Measurements from ENCODE around the gene TSPAN17. TPM values are rescaled to one million over a fixed set of nuclear protein-coding genes. Genes with fewer than 3 reads are reported as not detected.

The TSPAN17 gene
- total and polyA plus RNA-seq, 3 experiments from 2014 or later, result 26.2 to 38.8 (median 37.4) TPM

DNA sequence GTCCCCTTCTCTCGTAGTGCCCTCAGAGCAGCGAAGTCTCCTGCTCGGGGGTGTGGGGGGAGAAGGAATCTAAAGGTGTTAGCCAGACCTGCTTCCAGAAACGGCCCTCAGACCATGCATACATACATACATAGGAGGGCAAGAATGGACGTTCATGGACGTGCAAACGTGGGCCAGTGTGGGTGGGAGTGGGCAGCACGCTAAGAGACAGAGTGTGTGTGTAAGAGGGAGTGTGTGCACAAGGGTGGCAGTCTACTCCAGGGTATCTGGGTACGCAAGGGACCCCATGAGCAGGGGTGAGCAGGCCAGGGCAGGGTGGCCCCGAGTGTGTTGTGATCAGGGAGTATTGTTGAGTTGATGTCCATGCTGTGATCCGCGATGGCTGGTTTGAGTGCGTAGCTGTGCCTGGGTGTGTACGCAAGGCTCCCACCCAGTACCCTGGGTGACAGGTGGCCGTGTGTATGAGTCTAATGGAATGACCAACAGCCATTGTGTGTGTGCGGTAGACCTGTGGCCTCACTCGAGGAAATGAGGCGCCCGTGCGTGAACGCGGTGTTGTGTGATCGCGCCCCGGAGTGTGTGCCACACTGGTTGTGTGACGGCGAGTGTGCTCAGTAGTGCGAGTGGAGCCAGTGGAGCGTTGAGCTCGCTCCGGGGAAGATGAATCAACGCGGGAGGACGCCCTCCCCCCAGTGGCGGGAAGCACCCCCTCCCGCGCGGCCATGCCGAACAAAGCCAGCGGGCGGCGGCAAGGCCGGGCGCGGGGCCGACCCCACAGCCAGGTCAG is 38.2 kb upstream of the TSPAN17 start:
- CTCF ChIA-PET, result interaction anchor here (0.7 to 1.2 kb wide), 3 partner anchors 12 to 52 kb away, joined by 3 to 4 read pairs (median 3); no protein-coding TSS in a partner anchor
- peaks cover 0 to 2% (median 0%) of the 10 kb centered on the region in 3 donors for H3K36me3 Mint-ChIP-seq
- Histone ChIP-seq H3K4me1 (ENCODE audit: insufficient read depth, low read length) (peaks cover 4% of the 10 kb centered on the region), H3K36me3 (ENCODE audit: insufficient read depth, low read length) (no peaks in the 10 kb centered on the region), H3K27me3 (ENCODE audit: insufficient read depth, low read length, poor library complexity, severe bottlenecking) (peaks cover 8% of the 10 kb centered on the region), H3K27ac (ENCODE audit: low read depth, low read length) (no peak overlapping the region), H3K9me3 (ENCODE audit: low read length) (no peaks in the 10 kb centered on the region), H3K4me3 (ENCODE audit: low read length) (peak overlapping the region; percentile 41)
- DNase-seq, result no peak
- peaks cover 0 to 2% (median 0%) of the 10 kb centered on the region in 5 donors for H3K9me3 Mint-ChIP-seq
- H3K27ac Mint-ChIP-seq, result peak overlapping the region in 5 of 8 donors; percentile 31 to 88 (median 64)
- H3K4me3 Mint-ChIP-seq, result peak overlapping the region; percentile 83 to 93 (median 90)
- peaks cover 10 to 13% (median 12%) of the 10 kb centered on the region in 3 donors for H3K4me1 Mint-ChIP-seq
- POLR2A ChIA-PET, result no interaction called here
- H3K27me3 Mint-ChIP-seq, result peaks cover 10 to 31% of the 10 kb centered on the region in 2 donors

GRCh38 chr5:176609724-176610434 is 37.4 kb upstream of the TSPAN17 start, which contains the start of gene GPRIN1:
Gene GPRIN1 (minus strand): TSS chr5:176610156. CDS start chr5:176599834, 10,322 bp downstream.
- Mint-ChIP-seq H3K36me3 (peaks cover 0 to 2% (median 0%) of the 10 kb centered on the region in 3 donors), H3K4me3 (peak within 1 kb of the TSS; percentile 83 to 93 (median 90)), H3K27ac (peak within 1 kb of the TSS in 5 of 8 donors; percentile 31 to 88 (median 64)), H3K27me3 (peaks cover 10 to 31% of the 10 kb centered on the region in 2 donors), H3K9me3 (peaks cover 0 to 2% (median 0%) of the 10 kb centered on the region in 5 donors), H3K4me1 (peaks cover 10 to 13% (median 12%) of the 10 kb centered on the region in 3 donors)
- Histone ChIP-seq H3K27ac (ENCODE audit: low read depth, low read length) (no peak within 1 kb of the TSS), H3K36me3 (ENCODE audit: insufficient read depth, low read length) (no peaks in the 10 kb centered on the region), H3K4me3 (ENCODE audit: low read length) (peak within 1 kb of the TSS; percentile 41), H3K27me3 (ENCODE audit: insufficient read depth, low read length, poor library complexity, severe bottlenecking) (peaks cover 8% of the 10 kb centered on the region), H3K4me1 (ENCODE audit: insufficient read depth, low read length) (peaks cover 4% of the 10 kb centered on the region), H3K9me3 (ENCODE audit: low read length) (no peaks in the 10 kb centered on the region)
- POLR2A ChIA-PET, result no interaction called here
- CTCF ChIA-PET, result no interaction called here
- peak in 4 of 5 donors; percentile 28 to 47 (median 32) for DNase-seq

GRCh38 chr5:176610435-176610773 is 36.9 kb upstream of the TSPAN17 start:
- peak overlapping the region; percentile 63 to 91 (median 80) for H3K4me3 Mint-ChIP-seq
- peaks cover 10 to 13% (median 12%) of the 10 kb centered on the region in 3 donors for H3K4me1 Mint-ChIP-seq
- H3K4me1 ChIP-seq (ENCODE audit: insufficient read depth, low read length), result peaks cover 4% of the 10 kb centered on the region
- no peak overlapping the region for H3K27ac ChIP-seq (ENCODE audit: low read depth, low read length)
- no peak overlapping the region for H3K27ac Mint-ChIP-seq
- no peaks in the 10 kb centered on the region for H3K9me3 ChIP-seq (ENCODE audit: low read length)
- ChIA-PET POLR2A (no interaction called here), CTCF (no interaction called here)
- H3K36me3 ChIP-seq (ENCODE audit: insufficient read depth, low read length), result no peaks in the 10 kb centered on the region
- no peak for DNase-seq
- peaks cover 0 to 2% (median 0%) of the 10 kb centered on the region in 3 donors for H3K36me3 Mint-ChIP-seq
- H3K27me3 Mint-ChIP-seq, result peaks cover 10 to 34% of the 10 kb centered on the region in 2 donors
- peaks cover 0 to 2% (median 0%) of the 10 kb centered on the region in 5 donors for H3K9me3 Mint-ChIP-seq
- no peak overlapping the region for H3K4me3 ChIP-seq (ENCODE audit: low read length)
- peaks cover 8% of the 10 kb centered on the region for H3K27me3 ChIP-seq (ENCODE audit: insufficient read depth, low read length, poor library complexity, severe bottlenecking)

DNA sequence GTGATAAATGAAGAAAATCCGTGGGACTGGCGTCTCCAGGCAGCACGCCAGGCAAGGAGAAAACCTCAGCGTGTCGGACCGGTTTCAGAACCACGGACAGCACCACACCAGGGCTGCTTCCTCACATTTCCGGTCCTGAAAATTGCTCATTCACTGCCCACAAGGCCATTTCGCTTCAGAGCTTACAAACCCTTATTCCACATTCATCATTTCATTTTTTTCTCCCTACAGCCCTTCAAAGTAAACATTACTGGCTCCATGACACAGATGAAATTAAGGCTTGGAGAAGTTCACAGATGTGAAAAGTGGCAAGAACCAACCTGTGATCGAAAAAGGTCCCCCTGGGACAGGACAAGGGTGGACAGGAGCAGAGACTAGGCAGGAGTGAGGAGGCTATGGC is 35.8 kb upstream of the TSPAN17 start:
- peak overlapping the region in 6 of 7 donors; percentile 2 to 67 (median 31) for H3K4me3 Mint-ChIP-seq
- H3K4me1 Mint-ChIP-seq, result peaks cover 10 to 13% (median 12%) of the 10 kb centered on the region in 3 donors
- H3K36me3 Mint-ChIP-seq, result peaks cover 0 to 2% (median 0%) of the 10 kb centered on the region in 3 donors
- peaks cover 0 to 2% (median 0%) of the 10 kb centered on the region in 5 donors for H3K9me3 Mint-ChIP-seq
- no peaks in the 10 kb centered on the region for H3K36me3 ChIP-seq (ENCODE audit: insufficient read depth, low read length)
- H3K4me3 ChIP-seq (ENCODE audit: low read length), result no peak overlapping the region
- H3K27ac Mint-ChIP-seq, result no peak overlapping the region
- peaks cover 4% of the 10 kb centered on the region for H3K4me1 ChIP-seq (ENCODE audit: insufficient read depth, low read length)
- CTCF ChIA-PET, result no interaction called here
- H3K9me3 ChIP-seq (ENCODE audit: low read length), result no peaks in the 10 kb centered on the region
- peaks cover 16 to 44% of the 10 kb centered on the region in 2 donors for H3K27me3 Mint-ChIP-seq
- peaks cover 8% of the 10 kb centered on the region for H3K27me3 ChIP-seq (ENCODE audit: insufficient read depth, low read length, poor library complexity, severe bottlenecking)
- DNase-seq, result peak; percentile 40 to 63 (median 44)
- POLR2A ChIA-PET, result interaction anchor here (1.1 kb wide), 1 partner anchor 36 kb away, joined by 3 read pairs; the partner anchor contains the start of gene TSPAN17
- no peak overlapping the region for H3K27ac ChIP-seq (ENCODE audit: low read depth, low read length)

DNA sequence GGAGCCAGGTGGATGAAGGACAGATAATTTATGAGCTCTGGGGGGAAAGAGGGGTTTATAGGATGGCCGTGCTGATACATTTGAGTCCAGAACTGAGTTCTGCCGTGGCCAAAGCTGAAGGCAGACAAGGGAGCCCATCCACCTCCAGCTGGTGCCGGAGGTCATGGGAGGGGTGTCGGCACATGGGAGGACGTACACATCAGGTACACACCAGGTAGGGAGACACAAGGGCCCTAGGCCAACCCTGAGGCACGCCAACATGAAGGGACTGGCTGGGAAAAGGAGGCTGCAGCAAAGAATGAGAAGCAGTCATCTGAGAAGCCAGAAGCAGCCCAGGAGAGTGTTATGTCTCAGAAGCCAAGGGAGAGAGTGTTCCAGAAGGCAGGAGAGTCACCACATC is 35.3 kb upstream of the TSPAN17 start:
- Mint-ChIP-seq H3K4me1 (peaks cover 10 to 13% (median 12%) of the 10 kb centered on the region in 3 donors), H3K27ac (peak overlapping the region in 1 of 8 donors; percentile 15), H3K9me3 (peaks cover 0 to 2% (median 0%) of the 10 kb centered on the region in 5 donors), H3K36me3 (peaks cover 0 to 2% (median 0%) of the 10 kb centered on the region in 3 donors), H3K4me3 (peak overlapping the region in 1 of 7 donors; percentile 67), H3K27me3 (peaks cover 16 to 50% of the 10 kb centered on the region in 2 donors)
- H3K27me3 ChIP-seq (ENCODE audit: insufficient read depth, low read length, poor library complexity, severe bottlenecking), result peaks cover 8% of the 10 kb centered on the region
- H3K4me3 ChIP-seq (ENCODE audit: low read length), result no peak overlapping the region
- CTCF ChIA-PET, result no interaction called here
- no peaks in the 10 kb centered on the region for H3K36me3 ChIP-seq (ENCODE audit: insufficient read depth, low read length)
- H3K27ac ChIP-seq (ENCODE audit: low read depth, low read length), result no peak overlapping the region
- POLR2A ChIA-PET, result interaction anchor here (1.1 kb wide), 1 partner anchor 35 kb away, joined by 3 read pairs; the partner anchor contains the start of gene TSPAN17
- no peak for DNase-seq
- H3K9me3 ChIP-seq (ENCODE audit: low read length), result no peaks in the 10 kb centered on the region
- peaks cover 4% of the 10 kb centered on the region for H3K4me1 ChIP-seq (ENCODE audit: insufficient read depth, low read length)

- H3K9me3 Mint-ChIP-seq, result peaks cover 0 to 2% (median 0%) of the 10 kb centered on the region in 5 donors
- Histone ChIP-seq H3K36me3 (ENCODE audit: insufficient read depth, low read length) (no peaks in the 10 kb centered on the region), H3K27ac (ENCODE audit: low read depth, low read length) (no peak overlapping the region), H3K9me3 (ENCODE audit: low read length) (no peaks in the 10 kb centered on the region), H3K4me3 (ENCODE audit: low read length) (no peak overlapping the region), H3K4me1 (ENCODE audit: insufficient read depth, low read length) (peaks cover 4% of the 10 kb centered on the region), H3K27me3 (ENCODE audit: insufficient read depth, low read length, poor library complexity, severe bottlenecking) (peaks cover 8% of the 10 kb centered on the region)
- H3K4me3 Mint-ChIP-seq, result peak overlapping the region in 1 of 7 donors; percentile 56
- peaks cover 10 to 13% (median 12%) of the 10 kb centered on the region in 3 donors for H3K4me1 Mint-ChIP-seq
- ChIA-PET CTCF (interaction anchor here (1.5 kb wide), 1 partner anchor 18 kb away, joined by 4 read pairs; no protein-coding TSS in a partner anchor), POLR2A (no interaction called here)
- H3K27me3 Mint-ChIP-seq, result peaks cover 25 to 58% of the 10 kb centered on the region in 2 donors
- H3K27ac Mint-ChIP-seq, result no peak overlapping the region
- H3K36me3 Mint-ChIP-seq, result peaks cover 0 to 2% (median 0%) of the 10 kb centered on the region in 3 donors
- no peak for DNase-seq
Measured at GRCh38 chr5:176612855-176613254, 34.4 kb upstream of the TSPAN17 start.

DNA sequence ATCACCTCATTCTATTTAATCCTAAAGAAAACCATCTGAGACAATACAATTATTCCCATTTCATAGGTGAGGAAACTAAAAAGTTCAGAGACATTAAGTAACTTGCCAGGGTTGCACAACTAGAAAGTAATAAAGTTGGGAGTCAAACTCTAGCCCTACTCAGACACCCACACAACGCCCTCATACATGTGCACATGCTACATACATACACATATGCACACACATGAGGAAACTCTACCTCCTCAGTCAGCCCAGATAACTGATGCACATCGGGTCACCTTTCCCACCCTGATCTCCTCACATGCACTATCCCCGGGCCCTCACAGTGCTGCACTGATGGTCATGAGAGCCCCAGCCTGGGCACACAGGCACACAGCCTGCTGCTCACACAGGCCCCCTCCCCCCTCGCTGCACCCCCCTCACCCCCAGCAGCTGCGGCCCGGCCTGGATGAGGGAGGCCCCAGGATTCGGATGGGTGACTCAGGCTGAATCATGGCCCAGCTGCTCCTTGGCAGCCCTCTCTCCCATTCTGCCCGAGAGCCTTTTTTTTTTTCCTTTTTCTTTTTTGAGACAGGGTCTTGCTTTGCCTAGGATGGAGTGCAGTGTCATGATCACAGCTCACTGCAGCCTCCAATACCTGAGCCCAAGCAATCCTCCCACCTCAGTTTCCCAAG is 32.3 kb upstream of the TSPAN17 start:
- peak overlapping the region in 1 of 7 donors; percentile 60 for H3K4me3 Mint-ChIP-seq
- peaks cover 8 to 19% (median 9%) of the 10 kb centered on the region in 3 donors for H3K4me1 Mint-ChIP-seq
- no peaks in the 10 kb centered on the region for H3K9me3 Mint-ChIP-seq
- peaks cover 26% of the 10 kb centered on the region for H3K27me3 ChIP-seq (ENCODE audit: insufficient read depth, low read length, poor library complexity, severe bottlenecking)
- POLR2A ChIA-PET, result no interaction called here
- no peak for DNase-seq
- H3K27me3 Mint-ChIP-seq, result peaks cover 35 to 70% of the 10 kb centered on the region in 2 donors
- H3K36me3 ChIP-seq (ENCODE audit: insufficient read depth, low read length), result no peaks in the 10 kb centered on the region
- no peak overlapping the region for H3K27ac ChIP-seq (ENCODE audit: low read depth, low read length)
- H3K4me3 ChIP-seq (ENCODE audit: low read length), result no peak overlapping the region
- no peaks in the 10 kb centered on the region for H3K36me3 Mint-ChIP-seq
- H3K27ac Mint-ChIP-seq, result no peak overlapping the region
- H3K4me1 ChIP-seq (ENCODE audit: insufficient read depth, low read length), result peaks cover 11% of the 10 kb centered on the region
- CTCF ChIA-PET, result no interaction called here
- H3K9me3 ChIP-seq (ENCODE audit: low read length), result no peaks in the 10 kb centered on the region
